IPS-NIHi7 (cell line): Measurements from ENCODE around the gene FAM81A.
"Not testable (repeated sequence)": the region's sequence is repeated elsewhere in the genome, so short reads cannot be mapped to it uniquely, and the experiment has no call there.

ENCODE experiments used
- DNase-seq: peaks from one replicate; pipeline ENCODE4 v3.0.0; 2012; ENCODE audit warnings: mixed read lengths; ENCODE audit errors: extremely low spot score

Gene FAM81A

DNA sequence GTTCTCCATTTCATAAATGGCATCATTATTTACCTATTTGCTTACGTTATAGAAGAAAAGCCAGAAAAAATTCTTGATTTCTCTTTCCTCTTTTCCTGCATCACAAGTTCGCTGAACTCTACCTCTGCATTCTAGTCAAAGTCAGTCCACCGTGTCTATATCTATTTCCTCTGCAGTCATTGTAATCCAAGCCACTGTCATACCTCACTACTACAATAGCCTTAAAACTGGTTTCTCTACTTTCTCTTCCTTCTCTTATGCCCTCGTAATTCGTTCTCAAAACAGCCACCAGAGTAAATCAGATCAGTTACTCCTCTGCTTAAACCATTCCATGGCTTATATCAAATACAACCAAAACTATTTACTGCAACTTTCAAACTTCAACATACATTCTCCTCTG, 13.4 kb upstream of the FAM81A start:
- DNase-seq = no peak

DNA sequence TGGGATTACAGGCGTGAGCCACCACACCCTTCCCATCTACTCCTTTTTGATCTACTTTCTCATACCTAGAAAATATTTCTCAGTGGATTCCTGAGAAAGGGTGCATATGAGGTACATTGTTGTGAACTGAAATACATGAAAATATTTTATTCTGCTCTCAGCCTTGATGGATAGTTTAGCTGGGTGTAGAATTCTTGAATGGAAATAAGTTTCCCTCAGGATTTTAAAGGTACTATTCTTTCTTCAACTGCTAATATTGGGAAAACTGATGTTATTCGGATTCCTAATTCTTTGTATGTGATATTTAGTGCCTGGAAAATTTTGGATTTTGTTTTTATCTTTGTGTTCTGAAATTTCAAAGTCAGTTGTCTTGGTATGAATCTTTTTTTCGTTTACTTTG, 9.1 kb upstream of the FAM81A start:
- not testable (repeated sequence) for DNase-seq

DNA sequence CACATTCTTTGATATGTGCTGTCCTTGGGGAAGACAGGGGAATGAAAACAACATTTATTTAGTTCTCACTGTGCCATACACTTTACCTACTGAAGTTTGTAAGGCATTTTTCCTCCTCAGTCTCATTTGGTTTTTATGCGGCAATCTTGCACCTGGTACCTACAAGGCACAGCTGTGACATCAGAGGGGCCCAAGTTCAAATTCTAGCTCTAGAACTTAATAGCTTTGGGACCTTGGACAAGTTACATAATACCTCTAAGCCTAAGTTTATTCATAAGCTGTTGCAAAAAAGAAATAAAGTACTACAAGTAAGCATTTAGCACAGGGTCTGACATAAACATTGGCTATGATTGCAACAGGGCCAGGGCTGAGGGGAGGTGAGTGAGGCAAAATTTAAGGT, 5.6 kb upstream of the FAM81A start:
- DNase-seq = no peak

DNA sequence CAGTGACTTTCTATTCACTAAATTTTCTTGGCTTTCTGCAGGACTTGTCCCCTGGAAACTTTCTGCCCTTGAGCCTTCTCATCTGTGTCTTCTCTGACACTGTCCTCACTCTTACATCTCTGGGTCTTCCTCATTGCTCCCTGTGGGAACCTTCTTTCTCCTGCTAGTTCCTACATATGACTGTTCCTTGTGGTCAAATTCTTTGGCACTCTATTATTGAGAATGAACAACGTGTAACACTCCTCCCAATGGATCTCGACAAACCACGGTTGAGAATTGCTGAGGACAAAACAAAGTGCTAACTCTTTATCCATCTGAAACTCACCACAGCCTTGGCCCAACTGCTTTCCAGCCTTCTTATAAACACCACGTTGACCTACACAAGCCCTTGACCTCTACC, 3.5 kb upstream of the FAM81A start:
- no peak for DNase-seq

- DNase-seq = no peak
Observed at GRCh38 chr15:59436774-59437141, 1.2 kb upstream of the FAM81A start.

DNA sequence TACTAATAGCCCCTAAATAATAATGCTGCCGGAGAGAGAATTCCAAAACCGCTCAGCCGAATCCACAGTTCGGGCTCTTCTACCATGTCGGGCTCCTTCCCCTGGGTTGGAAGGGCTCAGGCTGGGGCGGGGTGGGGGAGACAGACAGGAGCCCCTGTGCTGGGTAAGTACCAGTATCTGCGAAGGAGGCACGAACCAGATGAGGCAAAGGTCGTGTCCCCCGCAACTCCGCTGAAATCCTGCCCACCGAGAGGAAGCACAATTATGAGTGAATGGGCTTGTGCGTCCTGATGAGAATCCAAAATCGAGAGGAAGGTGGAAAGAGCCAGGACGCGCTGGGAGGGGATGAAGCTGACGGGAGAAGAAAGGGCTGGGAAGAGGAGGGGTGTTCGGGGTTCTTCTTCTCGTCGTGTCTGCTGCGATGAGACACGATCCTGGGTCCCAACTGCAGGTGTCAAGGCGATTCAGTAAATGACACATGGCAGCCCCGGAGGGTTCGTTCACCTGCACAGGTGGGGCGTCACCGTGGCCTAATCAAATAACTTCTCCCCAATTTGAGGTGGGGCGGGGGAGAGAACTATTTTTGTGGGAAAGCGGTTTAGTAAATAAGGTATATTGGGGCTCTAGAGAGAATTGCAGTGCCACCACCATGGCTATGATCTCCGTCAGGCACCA, 707 bp upstream of the FAM81A start:
- no peak for DNase-seq

DNA sequence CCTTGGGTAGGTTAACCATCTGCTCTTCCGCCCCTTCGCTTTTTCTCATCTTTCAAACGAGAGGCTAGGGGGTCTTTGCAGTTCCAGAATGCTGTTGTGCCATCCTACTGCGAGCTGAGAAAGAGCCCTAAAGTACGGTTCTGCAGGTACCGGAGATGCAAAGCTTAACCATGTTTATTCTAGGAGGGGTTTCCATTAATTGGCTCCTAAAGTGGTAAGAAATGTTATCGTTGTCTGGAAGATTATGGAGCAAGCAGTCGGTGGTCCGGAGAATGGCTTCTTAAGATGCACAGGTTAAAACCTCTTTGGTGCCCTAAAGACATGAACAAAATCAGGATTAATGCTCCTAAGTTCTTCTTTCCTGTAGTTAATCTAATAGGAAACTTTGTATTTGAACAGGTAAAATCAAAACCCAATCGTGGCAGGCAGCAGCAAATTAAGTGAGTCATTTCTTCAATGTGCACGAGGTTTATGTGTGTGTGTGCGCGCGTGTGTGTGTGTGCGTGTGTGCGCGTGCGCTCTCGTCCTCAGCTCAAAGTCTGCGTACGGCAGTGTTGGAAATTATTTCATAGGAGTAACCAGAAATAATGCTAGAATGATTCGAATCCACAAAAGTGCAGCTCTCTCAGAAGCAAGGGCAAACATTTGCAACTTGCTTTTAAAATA, 772 bp downstream of the FAM81A start:
- DNase-seq = no peak

DNA sequence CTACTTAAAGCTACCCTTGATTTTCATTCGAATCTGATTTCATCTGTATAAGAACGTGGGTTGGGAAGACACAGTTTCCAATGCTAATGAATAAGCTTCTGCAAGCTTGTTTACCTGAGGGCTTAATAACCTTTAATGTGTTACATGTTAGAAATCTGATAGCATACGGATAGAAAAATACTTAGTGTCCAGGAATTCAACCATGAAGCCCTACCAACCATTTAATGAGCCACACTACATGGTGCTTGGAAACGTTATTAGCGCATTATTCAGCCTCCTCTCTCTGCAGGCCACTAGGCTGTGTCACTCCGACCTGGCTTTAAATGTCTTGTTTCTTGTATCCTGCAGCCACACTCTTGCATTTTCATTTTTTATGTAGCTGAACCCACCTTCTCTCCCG, 1.6 kb downstream of the FAM81A start:
- DNase-seq = no peak

DNA sequence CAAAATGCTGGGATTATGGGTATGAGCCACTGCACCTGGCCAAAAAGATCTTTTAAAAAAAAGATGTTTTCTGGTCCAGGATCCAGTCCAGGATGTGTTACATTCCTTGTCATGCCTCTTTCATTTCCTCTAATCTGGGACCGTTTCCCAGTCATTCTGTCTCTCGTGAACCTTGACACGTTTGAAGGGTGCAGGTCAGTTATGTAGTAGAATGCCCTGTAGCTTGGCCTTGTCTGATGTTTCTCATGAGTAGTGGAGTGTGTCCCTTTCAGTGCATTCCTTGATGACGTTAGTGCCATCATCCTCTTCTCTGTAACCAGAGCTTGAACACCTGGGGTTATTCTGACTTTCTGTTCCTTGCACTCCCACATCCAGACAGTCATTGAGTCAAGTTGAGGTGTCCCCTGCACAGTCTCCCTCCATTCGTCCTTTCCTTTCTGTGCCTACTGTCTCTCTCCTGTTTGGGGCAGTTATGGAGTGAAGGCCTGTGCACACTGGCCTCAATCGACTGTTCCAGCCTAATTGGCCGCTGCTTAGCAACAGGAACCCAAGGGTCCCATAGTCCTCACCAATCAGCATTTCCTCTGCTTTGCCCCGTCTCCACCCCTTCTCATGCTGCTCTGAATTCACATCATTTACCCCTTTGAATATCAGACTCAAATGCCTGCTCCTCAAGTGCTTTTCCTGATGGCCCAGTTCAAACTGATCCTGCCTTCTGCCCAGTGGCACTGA, 5.5 kb downstream of the FAM81A start:
- DNase-seq = no peak

- DNase-seq = peak; percentile 30
Observed at GRCh38 chr15:59444081-59444835, 6.3 kb downstream of the FAM81A start.

- no peak for DNase-seq
Observed at GRCh38 chr15:59444980-59445545, 7.1 kb downstream of the FAM81A start.

GRCh38 chr15:59446232-59446957, 8.4 kb downstream of the FAM81A start:
- no peak for DNase-seq

DNA sequence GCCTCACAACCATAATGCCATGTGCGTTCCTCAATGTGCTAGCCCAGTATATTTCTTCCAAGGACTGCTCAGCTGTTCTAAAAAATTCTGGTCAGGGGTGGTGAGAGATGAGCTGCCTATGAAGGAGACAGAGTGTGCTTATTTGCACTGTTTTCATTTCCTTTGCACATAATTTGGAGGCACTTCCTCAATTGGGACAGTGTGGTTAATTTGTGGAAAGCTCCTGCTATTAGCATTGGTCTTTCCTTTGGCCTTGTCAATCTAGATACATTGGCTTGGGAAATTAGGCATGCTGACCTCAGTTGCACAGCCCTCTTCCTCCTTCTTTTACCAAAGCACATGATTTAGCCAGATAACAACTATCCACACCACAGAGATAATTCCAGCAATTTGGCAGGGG, 9.4 kb downstream of the FAM81A start:
- no peak for DNase-seq

GRCh38 chr15:59448871-59449270, 10.9 kb downstream of the FAM81A start:
- DNase-seq = no peak

DNA sequence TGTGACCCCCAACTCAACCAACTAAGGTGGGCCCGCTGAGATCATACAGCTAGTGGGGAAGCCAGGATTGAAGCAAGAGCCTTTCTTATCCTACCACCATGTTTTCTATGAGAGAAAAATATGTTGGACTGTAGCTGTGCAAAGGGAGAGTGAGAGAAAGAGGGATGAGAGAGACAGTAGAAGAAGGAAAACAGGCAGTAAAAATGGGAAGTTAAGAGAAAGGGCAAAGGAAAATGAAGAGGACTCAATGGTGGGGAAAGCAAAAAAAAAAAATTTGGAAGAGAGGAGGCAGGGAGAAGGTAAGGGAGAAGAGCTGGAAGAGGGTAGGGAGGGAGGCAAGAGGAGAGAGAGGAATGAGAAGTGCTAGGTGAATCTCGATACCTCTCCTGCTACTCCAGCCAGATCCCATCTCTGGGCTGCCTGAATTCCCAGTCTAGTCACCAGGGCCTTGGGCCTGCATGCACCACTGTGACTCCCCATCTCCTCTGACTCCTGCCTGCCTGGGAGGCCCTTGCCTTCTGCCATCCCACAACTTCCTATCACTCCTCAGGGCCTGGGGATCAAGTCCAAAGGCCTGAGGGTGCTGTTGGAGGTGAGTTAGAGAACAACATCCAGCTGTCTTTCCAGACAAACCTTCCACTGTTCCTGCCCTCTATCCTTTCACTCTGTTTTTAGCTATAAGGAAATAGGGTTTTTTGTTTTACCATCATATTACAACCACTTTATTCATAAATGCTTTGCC, 15.7 kb downstream of the FAM81A start:
- no peak for DNase-seq

DNA sequence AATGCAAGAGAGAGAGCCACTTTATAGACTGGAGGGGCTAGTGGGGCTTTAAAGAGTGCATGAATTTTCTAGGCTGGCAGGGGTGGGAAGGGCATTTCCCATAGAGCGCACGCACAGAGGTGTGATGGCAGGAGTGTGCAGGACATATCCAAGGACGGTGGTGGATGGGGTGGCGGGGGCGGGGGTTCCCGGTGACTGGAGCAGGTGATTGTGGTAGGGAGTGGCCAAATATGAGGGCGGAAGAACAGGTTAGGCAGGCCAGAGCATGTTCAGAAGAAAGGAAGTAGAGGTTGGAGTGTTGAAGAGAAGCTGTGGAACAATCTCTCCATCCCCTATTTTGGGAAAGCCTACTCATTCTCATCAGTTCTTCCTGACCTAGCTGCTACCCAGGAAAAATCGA, 18.1 kb downstream of the FAM81A start:
- DNase-seq = no peak

DNA sequence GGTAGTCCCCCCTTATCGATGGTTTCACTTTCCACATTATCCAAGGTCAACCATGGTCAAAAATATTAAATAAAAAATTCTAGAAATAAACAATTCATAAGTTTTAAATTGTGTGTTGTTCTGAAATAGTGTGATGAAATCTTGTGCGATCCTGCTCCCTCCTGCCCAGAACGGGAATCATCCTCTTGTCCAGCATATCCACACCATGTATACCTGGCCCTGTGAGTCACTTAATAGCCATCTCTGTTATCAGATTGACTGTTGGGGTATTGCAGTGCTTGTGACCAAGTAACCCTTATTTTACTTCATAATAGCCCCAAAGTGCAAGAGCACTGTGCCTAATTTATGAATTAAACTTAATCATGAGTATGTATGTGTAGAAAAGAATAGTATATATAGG, 19.1 kb downstream of the FAM81A start:
- no peak for DNase-seq

DNA sequence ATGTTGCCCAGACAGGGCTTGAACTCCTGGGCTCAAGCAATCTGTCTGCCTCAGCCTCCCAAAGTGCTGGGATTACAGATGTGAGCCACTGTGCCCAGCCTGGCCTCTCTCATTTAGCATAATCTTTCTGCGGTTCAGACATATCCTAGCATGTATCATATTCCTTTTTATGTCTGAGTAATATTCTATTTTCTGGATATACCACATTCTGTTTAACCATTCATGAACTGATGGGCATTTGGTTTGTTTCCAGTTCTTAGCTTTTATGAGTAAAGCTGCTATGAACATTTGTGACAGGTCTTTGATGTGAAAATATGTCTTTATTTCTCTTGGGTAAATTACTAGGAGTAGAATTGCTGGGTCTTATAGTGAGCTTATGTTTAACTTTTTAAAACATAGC, 23.5 kb downstream of the FAM81A start:
- no peak for DNase-seq

- DNase-seq = no peak
Observed at GRCh38 chr15:59473226-59473625, 35.2 kb downstream of the FAM81A start.

DNA sequence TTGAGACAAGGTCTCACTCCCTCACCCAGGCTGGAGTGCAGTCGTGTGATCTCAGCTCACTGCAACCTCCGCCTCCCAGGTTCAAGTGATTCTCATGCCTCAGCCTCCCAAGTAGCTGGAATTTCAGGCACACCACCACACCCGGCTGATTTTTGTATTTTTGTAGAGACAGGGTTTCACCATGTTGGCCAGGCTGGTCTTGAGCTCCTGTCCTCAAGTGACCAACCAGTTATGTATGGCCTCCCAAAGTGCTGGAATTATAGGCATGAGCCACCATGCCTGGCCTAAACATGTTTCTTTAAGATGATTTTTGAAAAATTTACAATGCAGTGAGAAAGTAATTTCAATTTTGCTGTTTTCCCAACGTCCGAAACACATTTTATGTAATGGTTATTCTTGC, 37.2 kb downstream of the FAM81A start:
- not testable (repeated sequence) for DNase-seq

DNA sequence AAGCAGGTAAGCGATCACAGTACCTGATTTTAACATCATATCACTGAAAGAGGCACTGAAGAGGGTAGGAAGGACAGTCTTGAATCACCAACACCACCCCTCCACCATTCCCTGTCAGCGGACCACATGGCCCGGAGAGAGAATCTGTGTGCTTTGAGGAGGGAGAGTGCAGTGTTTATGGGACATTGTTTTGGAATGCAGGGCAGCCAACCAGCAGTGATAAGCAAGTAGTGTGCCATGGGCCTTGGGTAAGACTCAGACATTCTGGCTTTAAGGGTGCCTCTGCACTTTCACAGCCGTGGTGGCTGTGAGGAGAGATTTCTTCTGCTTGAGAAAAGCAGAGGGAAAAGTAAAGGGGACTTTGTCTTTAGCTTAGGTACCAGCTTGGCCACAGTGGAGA, 46.4 kb downstream of the FAM81A start:
- no peak for DNase-seq
